Prostate gland (tissue), 2 donors: ENCODE measurements around the gene TSHZ1.

Source experiments
- POLR2AphosphoS5 ChIP-seq: sonication (generic); formaldehyde crosslinking; IDR thresholded peaks from one replicate; pipeline ENCODE4 v1.6.1; 2017; ENCODE audit warnings: antibody characterized with exemption
- TF ChIP-seq, protein P1 (sequence below), 4 experiments: fragments of 200-600 bp in 2 of 4; fragments of 450-650 bp in 2 of 4; sonication (generic) in 2 of 4; IDR thresholded peaks; 1 replicate in 3 of 4; 2 replicates in 1 of 4; pipeline ENCODE4 v1.5.1; 2016 to 2019; ENCODE audit warnings: antibody characterized with exemption in 4 of 4, mild to moderate bottlenecking in 2 of 4, moderate library complexity in 2 of 4

DNA sequence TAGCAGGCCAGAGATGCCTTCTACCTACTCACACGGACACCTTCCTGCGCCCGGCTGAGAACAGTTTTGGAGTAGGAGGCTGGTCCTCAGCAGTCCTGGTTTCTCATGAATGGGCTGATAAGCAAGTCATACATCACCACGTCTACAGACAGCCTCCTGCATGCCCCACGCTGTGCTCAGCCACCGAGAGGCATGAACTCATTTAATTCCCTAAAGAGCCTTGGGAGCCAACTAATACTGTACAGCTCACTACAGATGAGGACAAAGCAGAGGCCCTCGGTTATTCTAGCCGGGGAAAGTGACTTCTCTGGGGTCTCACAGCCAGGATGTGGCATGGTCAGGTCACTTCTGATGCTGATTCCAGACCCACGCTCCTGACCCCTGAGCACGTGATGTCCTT lies 105.6 kb downstream of the TSHZ1 start:
- TF ChIP-seq, protein P1, sequence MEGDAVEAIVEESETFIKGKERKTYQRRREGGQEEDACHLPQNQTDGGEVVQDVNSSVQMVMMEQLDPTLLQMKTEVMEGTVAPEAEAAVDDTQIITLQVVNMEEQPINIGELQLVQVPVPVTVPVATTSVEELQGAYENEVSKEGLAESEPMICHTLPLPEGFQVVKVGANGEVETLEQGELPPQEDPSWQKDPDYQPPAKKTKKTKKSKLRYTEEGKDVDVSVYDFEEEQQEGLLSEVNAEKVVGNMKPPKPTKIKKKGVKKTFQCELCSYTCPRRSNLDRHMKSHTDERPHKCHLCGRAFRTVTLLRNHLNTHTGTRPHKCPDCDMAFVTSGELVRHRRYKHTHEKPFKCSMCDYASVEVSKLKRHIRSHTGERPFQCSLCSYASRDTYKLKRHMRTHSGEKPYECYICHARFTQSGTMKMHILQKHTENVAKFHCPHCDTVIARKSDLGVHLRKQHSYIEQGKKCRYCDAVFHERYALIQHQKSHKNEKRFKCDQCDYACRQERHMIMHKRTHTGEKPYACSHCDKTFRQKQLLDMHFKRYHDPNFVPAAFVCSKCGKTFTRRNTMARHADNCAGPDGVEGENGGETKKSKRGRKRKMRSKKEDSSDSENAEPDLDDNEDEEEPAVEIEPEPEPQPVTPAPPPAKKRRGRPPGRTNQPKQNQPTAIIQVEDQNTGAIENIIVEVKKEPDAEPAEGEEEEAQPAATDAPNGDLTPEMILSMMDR (IDR thresholded peaks at IDR 0.05) = no peak
- TF ChIP-seq POLR2AphosphoS5 = no peak
